Gastrocnemius medialis (tissue), 4 donors: Measurements from ENCODE around the gene SLC25A25.

Experiments
- CTCF ChIP-seq, 5 experiments: fragments of 450-650 bp in 3 of 5; fragments of 200-600 bp in 2 of 5; sonication (generic) in 2 of 5; IDR thresholded peaks in 4 of 5; conservative IDR thresholded peaks in 1 of 5; 1 replicate in 4 of 5; 2 replicates in 1 of 5; pipeline ENCODE4 v1.5.1; 2016 to 2019; ENCODE audit warnings: antibody characterized with exemption in 5 of 5, mild to moderate bottlenecking in 3 of 5, moderate library complexity in 3 of 5
- POLR2A ChIP-seq, 2 donors: fragments of 450-650 bp; IDR thresholded peaks; one replicate each; pipeline ENCODE4 v1.6.1; 2017; ENCODE audit warnings: antibody characterized with exemption in 2 of 2, mild to moderate bottlenecking in 2 of 2, moderate library complexity in 2 of 2

DNA sequence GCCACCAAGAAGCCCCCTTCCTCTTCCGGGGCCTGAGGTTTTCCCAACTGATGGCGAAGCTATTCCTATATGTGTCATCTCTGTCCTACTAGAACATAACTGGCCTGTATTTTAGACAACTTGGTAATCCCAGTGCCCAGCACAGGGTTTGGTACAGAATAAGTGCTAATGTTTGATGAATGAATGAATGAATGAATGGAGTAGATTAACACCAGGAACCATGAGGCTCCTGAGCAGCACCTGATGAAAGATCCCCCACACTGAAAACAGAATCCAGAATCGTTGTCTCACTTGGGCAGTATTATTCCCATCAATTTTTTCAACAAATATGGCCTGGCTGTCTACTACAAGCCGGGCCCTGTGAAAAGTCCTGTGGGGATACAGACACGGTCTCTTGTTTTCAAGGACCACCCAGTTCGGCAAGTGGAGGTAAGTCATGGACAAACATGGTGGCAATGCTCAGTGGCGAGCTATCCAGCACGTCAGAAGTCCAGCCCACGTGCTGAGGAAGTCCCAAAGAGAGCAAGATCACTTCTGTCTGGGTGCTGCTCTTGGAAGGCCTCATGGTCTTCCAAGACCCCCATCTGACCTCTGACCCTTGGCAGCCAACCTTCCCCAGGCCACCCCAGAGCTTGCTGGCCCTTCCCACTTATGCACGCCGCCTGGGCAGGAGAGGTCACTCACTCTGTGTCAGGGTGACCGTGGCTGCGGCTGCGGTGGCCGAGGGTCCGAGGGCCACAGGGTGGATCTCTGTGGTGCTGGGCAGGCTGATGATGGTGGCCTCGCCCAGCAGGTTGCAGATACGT is 1.9 kb upstream of the SLC25A25 start:
- TF ChIP-seq CTCF (IDR thresholded peaks at IDR 0.05 in 4 of 5, conservative IDR thresholded peaks at IDR 0.05 in 1 of 5) (no peak), POLR2A (IDR thresholded peaks at IDR 0.05) (no peak)
